COR-L47 (cell line): ENCODE results near the gene CLDN17.

Source experiments
- DNase-seq: peaks from one replicate; lab custom pipeline; 2025; lab: John Stamatoyannopoulos, UW

Gene CLDN17

GRCh38 chr21:30117631-30118030 is 49.0 kb downstream of the CLDN17 start:
- no peak for DNase-seq

- no peak for DNase-seq
Measured at GRCh38 chr21:30116479-30116878, 50.1 kb downstream of the CLDN17 start.
